Endothelial cell of umbilical vein (primary cell): ENCODE data around the gene HECTD1. TPM values are rescaled to one million over a fixed set of nuclear protein-coding genes. Genes with fewer than 3 reads are reported as not detected.

ENCODE experiments used
- BruUV-seq: library from RNA; stranded (reverse); fragments of 400-500 nt; replicated peaks from 2 replicates; lab custom pipeline; 2021; lab: Mats Ljungman, UMichigan
- CTCF ChIA-PET: fragments of 300-600, 350-600 bp; sonication (Branson Sonifier 250); formaldehyde crosslinking; loops from one replicate; lab custom pipeline; 2021; ENCODE audit warnings: antibody characterized with exemption, inconsistent platforms; lab: Charles Lee
- POLR2A ChIA-PET: fragments of 300-600, 350-600 bp; sonication (Branson Sonifier 250); formaldehyde crosslinking; loops from one replicate; lab custom pipeline; 2021; ENCODE audit warnings: antibody characterized with exemption, inconsistent platforms; lab: Charles Lee
- DNase-seq: peaks from one replicate; pipeline ENCODE4 v3.0.0-alpha.2; 2011; ENCODE audit warnings: low read depth, low spot score
- FAIRE-seq: peaks from 2 replicates; lab custom pipeline; 2011; peaks lifted over from hg19 to GRCh38; lab: Jason Lieb, UNC
- H2AFZ ChIP-seq: 2 replicates; pipeline ENCODE4 v1.6.0; 2012; ENCODE audit warnings: low read depth, low read length, control low read depth, inconsistent platforms
- H3K27ac ChIP-seq: 2 replicates; pipeline ENCODE4 v1.5.1; 2011; ENCODE audit warnings: low read depth, mild to moderate bottlenecking, control low read depth, low read length, moderate library complexity; ENCODE audit not compliant: insufficient read depth
- H3K27me3 ChIP-seq, 2 experiments: 2 replicates each; pipeline versions ENCODE4 v1.6.0 to v1.6.1; 2011; ENCODE audit warnings: low read length in 2 of 2, mixed read lengths in 1 of 2; ENCODE audit not compliant: control insufficient read depth in 2 of 2, insufficient read depth in 2 of 2
- H3K36me3 ChIP-seq, 2 experiments: 2 replicates in 1 of 2; 3 replicates in 1 of 2; pipeline ENCODE4 v1.5.1; 2011; ENCODE audit warnings: low read length in 2 of 2, mild to moderate bottlenecking in 1 of 2, moderate library complexity in 1 of 2; ENCODE audit not compliant: control insufficient read depth in 2 of 2, insufficient read depth in 2 of 2; ENCODE audit errors: extremely low read depth in 1 of 2
- H3K4me1 ChIP-seq: 3 replicates; pipeline ENCODE4 v1.5.1; 2011; ENCODE audit warnings: mild to moderate bottlenecking, low read length; ENCODE audit not compliant: control insufficient read depth, insufficient read depth; ENCODE audit errors: extremely low read depth
- H3K4me2 ChIP-seq: 2 replicates; pipeline ENCODE4 v1.6.1; 2011; ENCODE audit warnings: low read length, control low read depth, mixed read lengths; ENCODE audit not compliant: insufficient read depth
- H3K4me3 ChIP-seq, 3 experiments: fragments of 200-600 bp in 1 of 3; sonication (generic), shearing (Covaris generic) in 1 of 3; replicated peaks in 1 of 3; 2 replicates each; pipeline ENCODE4 v1.5.1; 2011 to 2016; ENCODE audit warnings: control low read depth in 3 of 3, low read length in 3 of 3, mild to moderate bottlenecking in 2 of 3, inconsistent platforms in 1 of 3, low read depth in 1 of 3, moderate library complexity in 1 of 3; ENCODE audit not compliant: insufficient read depth in 1 of 3
- H3K79me2 ChIP-seq: 2 replicates; pipeline ENCODE4 v1.6.0; 2012; ENCODE audit warnings: low read length, inconsistent platforms; ENCODE audit not compliant: control insufficient read depth, insufficient read depth
- H3K9ac ChIP-seq: replicated peaks from 2 replicates; pipeline ENCODE3; 2011; ENCODE audit warnings: low read length, control low read depth; ENCODE audit not compliant: insufficient read depth; ENCODE audit errors: extremely low read depth
- H3K9me1 ChIP-seq: replicated peaks from 3 replicates; pipeline ENCODE4 v1.6.0; 2011; ENCODE audit warnings: mild to moderate bottlenecking, low read length; ENCODE audit not compliant: control insufficient read depth, insufficient read depth; ENCODE audit errors: extremely low read depth
- H3K9me3 ChIP-seq: replicated peaks from 2 replicates; pipeline ENCODE4 v1.5.1; 2012; ENCODE audit warnings: low read length, inconsistent platforms; ENCODE audit not compliant: control insufficient read depth, insufficient read depth
- H4K20me1 ChIP-seq: replicated peaks from 2 replicates; pipeline ENCODE3; 2011; ENCODE audit warnings: mild to moderate bottlenecking, low read length; ENCODE audit not compliant: control insufficient read depth, insufficient read depth; ENCODE audit errors: extremely low read depth
- CTCF ChIP-seq, 2 donors: IDR thresholded peaks; 1 replicate in 1 of 2; 2 replicates in 1 of 2; pipeline ENCODE4 v1.5.1; 2011; ENCODE audit warnings: low read length in 2 of 2, mild to moderate bottlenecking in 2 of 2, moderate library complexity in 2 of 2, control low read depth in 1 of 2, inconsistent platforms in 1 of 2, low read depth in 1 of 2; ENCODE audit not compliant: insufficient read depth in 1 of 2; ENCODE audit errors: extremely low read depth in 1 of 2
- EZH2 ChIP-seq: IDR thresholded peaks from 2 replicates; pipeline ENCODE4 v1.6.1; 2012; ENCODE audit warnings: borderline replicate concordance, low read depth, mild to moderate bottlenecking, moderate library complexity, low read length, inconsistent platforms; ENCODE audit not compliant: severe bottlenecking
- FOS ChIP-seq: IDR thresholded peaks from 2 replicates; pipeline ENCODE4 v1.6.1; 2011; ENCODE audit warnings: mild to moderate bottlenecking, low read length, moderate library complexity, borderline replicate concordance; ENCODE audit not compliant: insufficient read depth
- GATA2 ChIP-seq: IDR thresholded peaks from 2 replicates; pipeline ENCODE4 v1.7.0; 2011; ENCODE audit warnings: low read depth, mild to moderate bottlenecking, moderate library complexity, mixed read lengths, low read length; ENCODE audit not compliant: insufficient read length, insufficient read depth
- JUN ChIP-seq: IDR thresholded peaks from 2 replicates; pipeline ENCODE4 v1.6.1; 2011; ENCODE audit warnings: borderline replicate concordance, low read depth; ENCODE audit not compliant: insufficient read length, insufficient read depth
- MAX ChIP-seq: IDR thresholded peaks from 2 replicates; pipeline ENCODE4 v1.6.1; 2011; ENCODE audit not compliant: insufficient read depth, insufficient read length
- MYC ChIP-seq: IDR thresholded peaks from one replicate; pipeline ENCODE4 v1.6.1; 2011; ENCODE audit warnings: mild to moderate bottlenecking, low read depth, low read length
- POLR2A ChIP-seq: IDR thresholded peaks from 2 replicates; pipeline ENCODE4 v1.6.1; 2012; ENCODE audit warnings: low read depth, mild to moderate bottlenecking, control low read depth, low read length
- POLR2AphosphoS5 ChIP-seq: IDR thresholded peaks from 2 replicates; pipeline ENCODE4 v1.6.1; 2012; ENCODE audit warnings: low read depth, mild to moderate bottlenecking, control low read depth, low read length, moderate library complexity; ENCODE audit not compliant: insufficient read depth
- dilution Hi-C: fragments of 300-500 bp; cut with MboI; formaldehyde crosslinking; loops from one replicate; pipeline ENCODE4 v1.15.0; 2019; ENCODE audit warnings: low sequenced_read_pairs; ENCODE audit not compliant: extremely low pct_ligation_motif_present
- intact Hi-C: fragments of 100-400 bp; cut with micrococcal nuclease; formaldehyde crosslinking; loops from one replicate; pipeline ENCODE4 v1.10.0; 2022
- polyA plus RNA-seq, 4 experiments: library from polyadenylated mRNA; depleted of rRNA in 3 of 4; stranded (reverse) in 3 of 4; unstranded in 1 of 4; fragments of >200 nt; gene quantifications; 2 replicates each; pipeline versions ENCODE4 v1.2.1 to v1.2.3, GENCODE V29; 2011 to 2012; ENCODE audit warnings: missing spikeins in 1 of 4
- total RNA-seq: library from RNA; stranded (reverse); gene quantifications from 2 replicates; pipeline ENCODE4 v1.2.3, GENCODE V29; 2021

Gene HECTD1
- total and polyA plus RNA-seq, 2 donors (not counting 3 experiments of a cell fraction or from before 2014, with no cell fraction given) = 67.9 to 181 TPM

- FAIRE-seq (no peak), DNase-seq (no peak)
- no peak overlapping the region for H3K27ac ChIP-seq
- H3K27me3 ChIP-seq = no peaks in the 10 kb centered on the region
- no peak overlapping the region for H2AFZ ChIP-seq
- H3K36me3 ChIP-seq = peaks cover 8 to 11% of the 10 kb centered on the region in 2 experiments
- peaks cover 7% of the 10 kb centered on the region for H3K4me1 ChIP-seq
- ChIA-PET POLR2A (no interaction called here), CTCF (interaction anchor here (0.9 kb wide), 1 partner anchor 27 kb away, joined by 3 read pairs; no protein-coding TSS in a partner anchor)
- no peak overlapping the region for H3K4me2 ChIP-seq
- no TSS peak for BruUV-seq
- no peak overlapping the region for H3K4me3 ChIP-seq
- intact Hi-C loops = loop anchor here (5.0 kb wide), 2 partner anchors 157 to 187 kb away; no protein-coding TSS in a partner anchor
- peaks cover 2% of the 10 kb centered on the region for H3K79me2 ChIP-seq
- H3K9me1 ChIP-seq = no peaks in the 10 kb centered on the region
- no peak for TF ChIP-seq POLR2A
- TF ChIP-seq POLR2AphosphoS5 = no peak
- H3K9me3 ChIP-seq = no peaks in the 10 kb centered on the region
- H3K9ac ChIP-seq = no peak overlapping the region
- H4K20me1 ChIP-seq = no peaks in the 10 kb centered on the region
- dilution Hi-C loops = no loop called here
Observed at GRCh38 chr14:31169877-31170276, 37.7 kb downstream of the HECTD1 start.

DNA sequence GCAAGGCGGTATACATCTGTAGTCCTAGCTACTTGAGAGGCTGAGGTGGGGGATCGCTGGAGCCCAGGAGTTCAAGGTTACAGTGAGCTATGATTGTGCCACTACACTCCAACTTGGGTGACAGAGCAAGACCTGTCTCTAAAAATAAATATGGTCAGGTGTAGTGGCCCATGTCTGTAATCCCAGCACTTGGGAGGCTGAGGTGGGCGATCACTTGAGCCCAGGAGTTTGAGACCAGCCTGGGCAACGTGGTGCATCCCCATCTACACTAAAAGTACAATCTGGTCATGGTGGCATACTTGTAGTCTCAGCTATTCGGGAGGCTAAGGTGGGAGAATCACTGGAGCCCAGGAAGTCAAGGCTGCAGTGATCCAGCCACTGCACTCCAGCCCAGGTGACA lies 40.6 kb downstream of the HECTD1 start:
- FAIRE-seq (no peak), DNase-seq (no peak)
- TF ChIP-seq POLR2AphosphoS5 (no peak), MYC (no peak), MAX (no peak), GATA2 (no peak), JUN (no peak), POLR2A (no peak), FOS (no peak), EZH2 (no peak), CTCF (IDR thresholded peaks at IDR 0.05; ENCODE audit: extremely low read depth in 1 of 2, insufficient read depth in 1 of 2, low read depth in 1 of 2, low read length in 2 of 2) (no peak)
- Histone ChIP-seq H3K9ac (no peak overlapping the region), H3K27ac (no peak overlapping the region), H4K20me1 (no peaks in the 10 kb centered on the region), H3K79me2 (peaks cover 5% of the 10 kb centered on the region), H3K27me3 (no peaks in the 10 kb centered on the region), H2AFZ (no peak overlapping the region), H3K36me3 (peaks cover 6 to 7% of the 10 kb centered on the region in 2 experiments), H3K9me1 (no peaks in the 10 kb centered on the region), H3K4me1 (peaks cover 7% of the 10 kb centered on the region), H3K4me2 (no peak overlapping the region), H3K9me3 (no peaks in the 10 kb centered on the region), H3K4me3 (no peak overlapping the region)
- intact Hi-C loops = loop anchor here (5.0 kb wide), 1 partner anchor 190 kb away; no protein-coding TSS in a partner anchor
- CTCF ChIA-PET = interaction anchor here (1.5 to 2.0 kb wide), 2 partner anchors 10 to 189 kb away, joined by 3 to 5 read pairs; no protein-coding TSS in a partner anchor
- POLR2A ChIA-PET = no interaction called here
- dilution Hi-C loops = no loop called here
- no TSS peak for BruUV-seq
